ENCODE measurements around the gene RAB34. TPM values are rescaled to one million over a fixed set of nuclear protein-coding genes. Genes with fewer than 3 reads are reported as not detected.

Gene RAB34
- total and polyA plus RNA-seq, 9 of the 15 experiments (the other 6 are each of a cell fraction or from before 2014, with no cell fraction given) = 0.07 to 3.8 (median 0.46) TPM; not detected in 1

DNA sequence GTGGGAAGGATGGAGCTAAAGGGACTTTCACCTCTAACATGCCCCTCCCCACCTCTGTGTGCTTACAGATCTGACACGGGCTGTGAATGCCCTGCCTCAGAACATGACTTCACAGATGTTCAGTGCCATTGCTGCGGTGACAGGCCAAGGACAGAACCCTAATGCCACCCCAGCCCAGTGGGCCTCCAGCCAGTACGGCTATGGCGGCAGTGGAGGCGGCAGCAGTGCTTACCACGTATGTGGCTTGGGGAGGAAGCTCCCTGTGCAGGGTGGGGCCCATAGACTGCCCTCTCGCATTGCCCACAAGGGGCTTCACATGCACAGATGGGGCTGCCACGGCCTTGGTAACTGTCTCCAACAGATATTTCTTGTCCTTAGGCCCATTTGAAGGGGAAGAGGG, 17.4 kb downstream of the RAB34 start (continued):
- no peak for TF ChIP-seq REST (IDR thresholded peaks at IDR 0.05; ENCODE audit: borderline replicate concordance)
- TF ChIP-seq REST (CRISPR knock-in tag; IDR thresholded peaks at IDR 0.05; ENCODE audit: low read depth) = no peak
- no peak for TF ChIP-seq SMARCC2 (IDR thresholded peaks at IDR 0.05; ENCODE audit: low read depth)
- no peak for TF ChIP-seq ZNF165 (CRISPR knock-in tag; IDR thresholded peaks at IDR 0.05; ENCODE audit: borderline replicate concordance)
- no peak for TF ChIP-seq DPF2 (IDR thresholded peaks at IDR 0.05)
- no peak for TF ChIP-seq CCNT2 (IDR thresholded peaks at IDR 0.05; ENCODE audit: borderline replicate concordance, extremely low read depth, insufficient read length, low read depth, low read length)
- TF ChIP-seq, protein P1, sequence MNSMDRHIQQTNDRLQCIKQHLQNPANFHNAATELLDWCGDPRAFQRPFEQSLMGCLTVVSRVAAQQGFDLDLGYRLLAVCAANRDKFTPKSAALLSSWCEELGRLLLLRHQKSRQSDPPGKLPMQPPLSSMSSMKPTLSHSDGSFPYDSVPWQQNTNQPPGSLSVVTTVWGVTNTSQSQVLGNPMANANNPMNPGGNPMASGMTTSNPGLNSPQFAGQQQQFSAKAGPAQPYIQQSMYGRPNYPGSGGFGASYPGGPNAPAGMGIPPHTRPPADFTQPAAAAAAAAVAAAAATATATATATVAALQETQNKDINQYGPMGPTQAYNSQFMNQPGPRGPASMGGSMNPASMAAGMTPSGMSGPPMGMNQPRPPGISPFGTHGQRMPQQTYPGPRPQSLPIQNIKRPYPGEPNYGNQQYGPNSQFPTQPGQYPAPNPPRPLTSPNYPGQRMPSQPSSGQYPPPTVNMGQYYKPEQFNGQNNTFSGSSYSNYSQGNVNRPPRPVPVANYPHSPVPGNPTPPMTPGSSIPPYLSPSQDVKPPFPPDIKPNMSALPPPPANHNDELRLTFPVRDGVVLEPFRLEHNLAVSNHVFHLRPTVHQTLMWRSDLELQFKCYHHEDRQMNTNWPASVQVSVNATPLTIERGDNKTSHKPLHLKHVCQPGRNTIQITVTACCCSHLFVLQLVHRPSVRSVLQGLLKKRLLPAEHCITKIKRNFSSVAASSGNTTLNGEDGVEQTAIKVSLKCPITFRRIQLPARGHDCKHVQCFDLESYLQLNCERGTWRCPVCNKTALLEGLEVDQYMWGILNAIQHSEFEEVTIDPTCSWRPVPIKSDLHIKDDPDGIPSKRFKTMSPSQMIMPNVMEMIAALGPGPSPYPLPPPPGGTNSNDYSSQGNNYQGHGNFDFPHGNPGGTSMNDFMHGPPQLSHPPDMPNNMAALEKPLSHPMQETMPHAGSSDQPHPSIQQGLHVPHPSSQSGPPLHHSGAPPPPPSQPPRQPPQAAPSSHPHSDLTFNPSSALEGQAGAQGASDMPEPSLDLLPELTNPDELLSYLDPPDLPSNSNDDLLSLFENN (IDR thresholded peaks at IDR 0.05; ENCODE audit: low read depth in 2 of 2, low read length in 2 of 2) = no peak
- TF ChIP-seq, protein P2, sequence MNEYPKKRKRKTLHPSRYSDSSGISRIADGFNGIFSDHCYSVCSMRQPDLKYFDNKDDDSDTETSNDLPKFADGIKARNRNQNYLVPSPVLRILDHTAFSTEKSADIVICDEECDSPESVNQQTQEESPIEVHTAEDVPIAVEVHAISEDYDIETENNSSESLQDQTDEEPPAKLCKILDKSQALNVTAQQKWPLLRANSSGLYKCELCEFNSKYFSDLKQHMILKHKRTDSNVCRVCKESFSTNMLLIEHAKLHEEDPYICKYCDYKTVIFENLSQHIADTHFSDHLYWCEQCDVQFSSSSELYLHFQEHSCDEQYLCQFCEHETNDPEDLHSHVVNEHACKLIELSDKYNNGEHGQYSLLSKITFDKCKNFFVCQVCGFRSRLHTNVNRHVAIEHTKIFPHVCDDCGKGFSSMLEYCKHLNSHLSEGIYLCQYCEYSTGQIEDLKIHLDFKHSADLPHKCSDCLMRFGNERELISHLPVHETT (CRISPR knock-in tag; conservative IDR thresholded peaks at IDR 0.05 in 1 of 2, IDR thresholded peaks at IDR 0.05 in 1 of 2) = no peak
- TF ChIP-seq ZNF134 (CRISPR knock-in tag; conservative IDR thresholded peaks at IDR 0.05) = no peak
